ENCODE data around the gene SNAPC3. TPM values are rescaled to one million over a fixed set of nuclear protein-coding genes. Genes with fewer than 3 reads are reported as not detected.

SNAPC3 gene
- polyA plus RNA-seq, 1 donor from 2014 or later, result 96.6 TPM

- Histone ChIP-seq H3K4me3 (ENCODE audit: low read length) (no peak overlapping the region), H2AFZ (ENCODE audit: low read depth, low read length) (no peak overlapping the region), H3F3A (ENCODE audit: insufficient read depth, low read length, poor library complexity, severe bottlenecking) (no peaks in the 10 kb centered on the region), H3K27me3 (ENCODE audit: insufficient read depth, low read depth, low read length) (no peaks in the 10 kb centered on the region), H3K36me3 (ENCODE audit: insufficient read depth, low read length) (peaks cover 4% of the 10 kb centered on the region), H3K9ac (ENCODE audit: low read length) (no peak overlapping the region), H3K9me3 (ENCODE audit: low read length) (no peaks in the 10 kb centered on the region), H3K9me2 (ENCODE audit: insufficient read depth, low read length) (no peaks in the 10 kb centered on the region), H3K79me2 (replicated peaks; ENCODE audit: insufficient read depth, low read length) (no peaks in the 10 kb centered on the region), H3K27ac (ENCODE audit: low read length) (no peak overlapping the region), H3K4me2 (ENCODE audit: low read length) (no peak overlapping the region), H4K20me1 (ENCODE audit: insufficient read depth) (no peaks in the 10 kb centered on the region)
- TF ChIP-seq, protein P1, sequence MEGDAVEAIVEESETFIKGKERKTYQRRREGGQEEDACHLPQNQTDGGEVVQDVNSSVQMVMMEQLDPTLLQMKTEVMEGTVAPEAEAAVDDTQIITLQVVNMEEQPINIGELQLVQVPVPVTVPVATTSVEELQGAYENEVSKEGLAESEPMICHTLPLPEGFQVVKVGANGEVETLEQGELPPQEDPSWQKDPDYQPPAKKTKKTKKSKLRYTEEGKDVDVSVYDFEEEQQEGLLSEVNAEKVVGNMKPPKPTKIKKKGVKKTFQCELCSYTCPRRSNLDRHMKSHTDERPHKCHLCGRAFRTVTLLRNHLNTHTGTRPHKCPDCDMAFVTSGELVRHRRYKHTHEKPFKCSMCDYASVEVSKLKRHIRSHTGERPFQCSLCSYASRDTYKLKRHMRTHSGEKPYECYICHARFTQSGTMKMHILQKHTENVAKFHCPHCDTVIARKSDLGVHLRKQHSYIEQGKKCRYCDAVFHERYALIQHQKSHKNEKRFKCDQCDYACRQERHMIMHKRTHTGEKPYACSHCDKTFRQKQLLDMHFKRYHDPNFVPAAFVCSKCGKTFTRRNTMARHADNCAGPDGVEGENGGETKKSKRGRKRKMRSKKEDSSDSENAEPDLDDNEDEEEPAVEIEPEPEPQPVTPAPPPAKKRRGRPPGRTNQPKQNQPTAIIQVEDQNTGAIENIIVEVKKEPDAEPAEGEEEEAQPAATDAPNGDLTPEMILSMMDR (IDR thresholded peaks at IDR 0.05; ENCODE audit: poor library complexity, severe bottlenecking), result no peak
- TF ChIP-seq RAD21 (conservative IDR thresholded peaks at IDR 0.05) (no peak), MXI1 (conservative IDR thresholded peaks at IDR 0.05; ENCODE audit: poor library complexity, severe bottlenecking) (no peak), SMC3 (conservative IDR thresholded peaks at IDR 0.05; ENCODE audit: poor library complexity) (no peak), EP300 (conservative IDR thresholded peaks at IDR 0.05; ENCODE audit: poor library complexity, severe bottlenecking) (no peak), POLR2AphosphoS5 (IDR thresholded peaks at IDR 0.05) (no peak), TAF1 (IDR thresholded peaks at IDR 0.05; ENCODE audit: low read depth) (no peak), REST (IDR thresholded peaks at IDR 0.05; ENCODE audit: borderline replicate concordance) (no peak), EZH2 (IDR thresholded peaks at IDR 0.05; ENCODE audit: borderline replicate concordance, insufficient read depth, low read length, poor library complexity, severe bottlenecking) (no peak)
Observed at GRCh38 chr9:15482146-15482545, 59.5 kb downstream of the SNAPC3 start.

DNA sequence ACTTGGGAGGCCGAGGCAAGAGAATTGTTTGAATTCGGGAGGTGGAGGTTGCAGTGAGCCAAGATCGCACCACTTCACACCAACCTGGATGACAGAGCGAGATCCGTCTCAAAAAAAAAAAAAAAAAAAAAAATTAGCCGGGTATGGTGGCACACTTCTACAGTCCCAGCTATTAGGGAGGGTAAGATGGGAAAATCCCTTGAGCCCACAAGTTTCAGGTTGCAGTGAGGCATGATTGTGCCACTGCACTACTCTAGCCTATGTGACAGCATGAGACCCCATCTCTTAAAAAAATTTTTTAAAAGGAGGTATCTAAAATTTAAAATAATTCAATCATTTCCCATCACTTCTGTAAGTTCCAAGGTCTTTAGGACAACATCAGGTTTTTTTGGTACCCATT lies 62.1 kb downstream of the SNAPC3 start:
- Histone ChIP-seq H4K20me1 (ENCODE audit: insufficient read depth) (no peaks in the 10 kb centered on the region), H3K9ac (ENCODE audit: low read length) (no peak overlapping the region), H3K36me3 (ENCODE audit: insufficient read depth, low read length) (no peaks in the 10 kb centered on the region), H3K27ac (ENCODE audit: low read length) (no peak overlapping the region), H3K27me3 (ENCODE audit: insufficient read depth, low read depth, low read length) (no peaks in the 10 kb centered on the region), H3F3A (ENCODE audit: insufficient read depth, low read length, poor library complexity, severe bottlenecking) (no peaks in the 10 kb centered on the region), H3K4me3 (ENCODE audit: low read length) (no peak overlapping the region), H3K4me2 (ENCODE audit: low read length) (no peak overlapping the region), H3K9me2 (ENCODE audit: insufficient read depth, low read length) (no peaks in the 10 kb centered on the region), H2AFZ (ENCODE audit: low read depth, low read length) (no peak overlapping the region), H3K9me3 (ENCODE audit: low read length) (no peaks in the 10 kb centered on the region), H3K79me2 (replicated peaks; ENCODE audit: insufficient read depth, low read length) (peaks cover 3% of the 10 kb centered on the region)
- no peak for TF ChIP-seq MXI1 (conservative IDR thresholded peaks at IDR 0.05; ENCODE audit: poor library complexity, severe bottlenecking)
- no peak for TF ChIP-seq SMC3 (conservative IDR thresholded peaks at IDR 0.05; ENCODE audit: poor library complexity)
- no peak for TF ChIP-seq RAD21 (conservative IDR thresholded peaks at IDR 0.05)
- no peak for TF ChIP-seq REST (IDR thresholded peaks at IDR 0.05; ENCODE audit: borderline replicate concordance)
- TF ChIP-seq EP300 (conservative IDR thresholded peaks at IDR 0.05; ENCODE audit: poor library complexity, severe bottlenecking), result no peak
- no peak for TF ChIP-seq POLR2AphosphoS5 (IDR thresholded peaks at IDR 0.05)
- no peak for TF ChIP-seq EZH2 (IDR thresholded peaks at IDR 0.05; ENCODE audit: borderline replicate concordance, insufficient read depth, low read length, poor library complexity, severe bottlenecking)
- TF ChIP-seq, protein P1 (IDR thresholded peaks at IDR 0.05; ENCODE audit: poor library complexity, severe bottlenecking), result no peak
- TF ChIP-seq TAF1 (IDR thresholded peaks at IDR 0.05; ENCODE audit: low read depth), result no peak
